Activated CD4-positive, alpha-beta memory T cell treated with anti-CD3 and anti-CD28 coated beads, Interleukin-2, amount 10 ng/mL, durations not matched to agents 7 days and 5 days (primary cell): Measurements from ENCODE around the gene ASPN. TPM values are rescaled to one million over a fixed set of nuclear protein-coding genes. Genes with fewer than 3 reads are reported as not detected.

ENCODE experiments used
- CTCF ChIA-PET: fragments of 350-600 bp; sonication (Branson Sonifier 250); formaldehyde crosslinking; loops from one replicate; lab custom pipeline; 2021; ENCODE audit warnings: antibody characterized with exemption, inconsistent platforms; lab: Charles Lee
- POLR2A ChIA-PET: fragments of 350-600 bp; sonication (Branson Sonifier 250); formaldehyde crosslinking; loops from one replicate; lab custom pipeline; 2021; ENCODE audit warnings: antibody characterized with exemption; lab: Charles Lee
- DNase-seq: peaks from one replicate; pipeline ENCODE4 v3.0.0-alpha.2; 2020
- H3K27ac Mint-ChIP-seq: one replicate; pipeline ENCODE4 v1.8.0; 2021; ENCODE audit warnings: mild to moderate bottlenecking, mixed read lengths
- H3K27me3 Mint-ChIP-seq: one replicate; pipeline ENCODE4 v1.8.0; 2021; ENCODE audit warnings: mixed read lengths
- H3K36me3 Mint-ChIP-seq: one replicate; pipeline ENCODE4 v1.8.0; 2021; ENCODE audit warnings: low read depth, mixed read lengths
- H3K4me1 Mint-ChIP-seq: one replicate; pipeline ENCODE4 v1.8.0; 2021; ENCODE audit warnings: mixed read lengths
- H3K4me3 Mint-ChIP-seq: one replicate; pipeline ENCODE4 v1.8.0; 2021; ENCODE audit warnings: mild to moderate bottlenecking, mixed read lengths
- H3K9me3 Mint-ChIP-seq: one replicate; pipeline ENCODE4 v1.8.0; 2021; ENCODE audit warnings: mixed read lengths
- total RNA-seq, 2 experiments: library from RNA; stranded (reverse); gene quantifications; one replicate each; pipeline ENCODE4 v1.2.3, GENCODE V29; 2021

The ASPN gene
- total RNA-seq, 2 experiments from 2014 or later = not detected

GRCh38 chr9:92514635-92515034 is 32.3 kb upstream of the ASPN start:
- Mint-ChIP-seq H3K4me1 (no peaks in the 10 kb centered on the region), H3K9me3 (no peaks in the 10 kb centered on the region), H3K4me3 (no peak overlapping the region), H3K27me3 (no peaks in the 10 kb centered on the region), H3K27ac (no peak overlapping the region), H3K36me3 (peaks cover 3% of the 10 kb centered on the region)
- DNase-seq = no peak
- ChIA-PET CTCF (no interaction called here), POLR2A (no interaction called here)

DNA sequence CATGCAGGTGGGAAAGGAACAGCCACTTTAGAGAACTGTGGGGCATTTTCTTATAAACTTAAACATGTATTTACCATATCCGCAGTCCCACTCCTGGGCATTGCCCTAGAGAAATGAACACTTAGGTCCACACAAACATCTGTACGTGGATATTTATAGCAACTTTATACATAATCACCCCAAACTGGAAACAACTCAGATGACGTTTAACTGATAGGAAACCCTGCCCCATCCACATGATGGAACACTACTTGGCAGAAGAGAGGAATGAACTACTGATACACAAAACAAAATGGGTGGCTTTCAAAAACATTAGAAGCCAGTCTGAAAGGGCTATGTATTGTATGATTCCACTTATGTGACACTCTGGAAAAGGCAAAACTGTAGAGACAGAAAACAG is 31.0 kb upstream of the ASPN start:
- ChIA-PET CTCF (no interaction called here), POLR2A (no interaction called here)
- Mint-ChIP-seq H3K27ac (no peak overlapping the region), H3K9me3 (no peaks in the 10 kb centered on the region), H3K4me1 (no peaks in the 10 kb centered on the region), H3K4me3 (no peak overlapping the region), H3K27me3 (no peaks in the 10 kb centered on the region), H3K36me3 (no peaks in the 10 kb centered on the region)
- DNase-seq = no peak

DNA sequence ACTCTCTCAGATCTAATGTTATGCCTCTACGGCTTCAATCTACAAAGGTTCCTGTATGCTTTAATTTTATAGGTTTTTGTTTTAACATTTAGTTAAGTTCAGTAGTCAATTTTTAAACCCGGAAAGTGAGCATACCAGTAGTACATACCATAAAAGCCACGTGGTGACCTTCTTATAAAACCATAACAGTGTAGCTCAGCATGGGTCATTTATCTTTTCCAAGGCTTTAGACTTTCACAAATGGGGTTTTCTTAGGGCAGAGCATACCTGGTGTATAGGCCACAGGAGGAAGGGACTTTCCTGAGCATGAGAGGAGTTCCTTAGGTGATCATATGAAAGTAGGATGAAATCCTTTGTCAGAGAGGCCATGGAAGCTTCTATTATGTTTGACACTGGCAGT is 30.3 kb upstream of the ASPN start:
- no peaks in the 10 kb centered on the region for H3K4me1 Mint-ChIP-seq
- POLR2A ChIA-PET = no interaction called here

GRCh38 chr9:92510747-92511146 is 28.4 kb upstream of the ASPN start:
- no peaks in the 10 kb centered on the region for H3K27me3 Mint-ChIP-seq
- H3K27ac Mint-ChIP-seq = no peak overlapping the region
- no peak overlapping the region for H3K4me3 Mint-ChIP-seq
- H3K4me1 Mint-ChIP-seq = no peaks in the 10 kb centered on the region
- no peaks in the 10 kb centered on the region for H3K9me3 Mint-ChIP-seq
- no peak for DNase-seq
- ChIA-PET POLR2A (no interaction called here), CTCF (interaction anchor here (1.2 kb wide), 1 partner anchor 371 kb away, joined by 3 read pairs; no protein-coding TSS in a partner anchor)
- no peaks in the 10 kb centered on the region for H3K36me3 Mint-ChIP-seq

More for the DNA sequence above, 30.3 kb upstream of the ASPN start:
- CTCF ChIA-PET = interaction anchor here (0.6 kb wide), 1 partner anchor 1706 kb away, joined by 3 read pairs; no protein-coding TSS in a partner anchor
- DNase-seq = no peak
- Mint-ChIP-seq H3K9me3 (no peaks in the 10 kb centered on the region), H3K27me3 (no peaks in the 10 kb centered on the region), H3K4me3 (no peak overlapping the region), H3K36me3 (no peaks in the 10 kb centered on the region), H3K27ac (no peak overlapping the region)

GRCh38 chr9:92509050-92509449 is 26.7 kb upstream of the ASPN start:
- Mint-ChIP-seq H3K9me3 (no peaks in the 10 kb centered on the region), H3K4me3 (no peak overlapping the region), H3K4me1 (no peaks in the 10 kb centered on the region), H3K27ac (no peak overlapping the region), H3K36me3 (no peaks in the 10 kb centered on the region), H3K27me3 (no peaks in the 10 kb centered on the region)
- POLR2A ChIA-PET = no interaction called here
- CTCF ChIA-PET = no interaction called here
- no peak for DNase-seq

DNA sequence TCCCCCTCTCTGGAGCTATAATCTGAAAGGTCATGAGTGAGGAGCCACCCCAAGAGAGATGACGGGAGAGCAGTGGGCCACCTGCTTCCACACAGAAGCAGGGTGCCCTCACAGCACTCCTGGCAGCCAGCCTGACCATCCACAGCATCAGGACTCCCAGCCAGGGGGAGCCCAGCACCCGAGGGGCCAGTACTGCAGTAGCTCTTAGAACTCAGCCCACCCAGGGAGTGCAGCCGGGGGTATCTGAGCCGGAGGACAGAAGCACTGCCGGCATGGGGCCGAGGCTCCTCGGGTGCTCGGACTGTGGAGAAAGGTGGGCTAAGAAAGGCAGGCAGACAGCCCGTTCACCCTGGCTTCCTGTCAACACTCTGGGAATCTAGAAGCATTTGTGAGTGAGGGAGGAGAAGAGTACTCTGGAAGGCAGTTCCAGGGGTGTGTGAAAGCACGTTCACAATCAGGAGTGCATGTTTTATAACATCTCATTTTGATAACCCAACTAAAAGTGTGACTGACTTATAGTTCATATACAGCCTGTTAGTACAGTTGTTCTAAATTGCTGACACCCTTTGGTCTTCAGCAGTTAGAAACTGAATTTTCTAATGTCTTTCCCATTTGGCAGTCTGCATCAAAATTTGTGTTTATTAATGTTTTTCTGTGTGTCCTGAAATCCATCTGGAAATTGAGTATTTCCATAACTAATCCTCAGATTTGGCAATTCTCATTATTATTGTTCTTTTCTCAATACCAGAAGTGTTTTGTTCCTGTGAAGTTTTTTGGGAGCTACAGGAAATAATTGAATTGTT is 25.9 kb upstream of the ASPN start:
- H3K4me3 Mint-ChIP-seq = no peak overlapping the region
- H3K4me1 Mint-ChIP-seq = no peaks in the 10 kb centered on the region
- H3K36me3 Mint-ChIP-seq = no peaks in the 10 kb centered on the region
- H3K27me3 Mint-ChIP-seq = no peaks in the 10 kb centered on the region
- CTCF ChIA-PET = interaction anchor here (1.4 kb wide), 1 partner anchor 49 kb away, joined by 4 read pairs; no protein-coding TSS in a partner anchor
- DNase-seq = no peak
- POLR2A ChIA-PET = no interaction called here
- H3K9me3 Mint-ChIP-seq = no peaks in the 10 kb centered on the region
- no peak overlapping the region for H3K27ac Mint-ChIP-seq

- no peaks in the 10 kb centered on the region for H3K36me3 Mint-ChIP-seq
- no peaks in the 10 kb centered on the region for H3K27me3 Mint-ChIP-seq
- no peak overlapping the region for H3K27ac Mint-ChIP-seq
- no peak overlapping the region for H3K4me3 Mint-ChIP-seq
- ChIA-PET CTCF (interaction anchor here (1.4 kb wide), 1 partner anchor 50 kb away, joined by 4 read pairs; no protein-coding TSS in a partner anchor), POLR2A (no interaction called here)
- no peak for DNase-seq
- H3K4me1 Mint-ChIP-seq = no peaks in the 10 kb centered on the region
- no peaks in the 10 kb centered on the region for H3K9me3 Mint-ChIP-seq
Measured at GRCh38 chr9:92507496-92507895, 25.2 kb upstream of the ASPN start.

DNA sequence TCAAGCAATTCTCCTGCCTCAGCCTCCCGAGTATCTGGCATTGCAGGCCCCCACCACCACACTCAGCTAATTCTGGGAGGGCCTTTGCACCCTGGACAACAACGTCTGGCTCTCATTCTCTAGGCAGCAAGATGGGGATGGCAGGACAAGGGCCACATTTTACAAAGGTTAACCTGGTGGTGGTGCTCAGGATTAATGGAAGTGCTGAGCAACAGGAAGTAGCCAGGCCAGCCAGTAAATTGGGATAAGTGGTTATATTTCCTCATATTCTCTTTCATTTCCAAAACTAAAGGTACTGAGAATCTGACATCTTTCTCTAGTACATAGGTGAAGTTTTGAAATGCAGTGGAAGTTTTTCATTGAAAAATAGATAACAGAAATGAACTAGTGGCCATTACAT is 24.7 kb upstream of the ASPN start:
- H3K4me1 Mint-ChIP-seq = no peaks in the 10 kb centered on the region
- no peak overlapping the region for H3K27ac Mint-ChIP-seq
- no peak for DNase-seq
- H3K9me3 Mint-ChIP-seq = no peaks in the 10 kb centered on the region
- H3K27me3 Mint-ChIP-seq = no peaks in the 10 kb centered on the region
- no peak overlapping the region for H3K4me3 Mint-ChIP-seq
- CTCF ChIA-PET = interaction anchor here (1.4 kb wide), 1 partner anchor 50 kb away, joined by 4 read pairs; no protein-coding TSS in a partner anchor
- POLR2A ChIA-PET = no interaction called here
- no peaks in the 10 kb centered on the region for H3K36me3 Mint-ChIP-seq

- no peak for DNase-seq
- H3K36me3 Mint-ChIP-seq = no peaks in the 10 kb centered on the region
- H3K4me3 Mint-ChIP-seq = no peak overlapping the region
- H3K27ac Mint-ChIP-seq = no peak overlapping the region
- CTCF ChIA-PET = interaction anchor here (1.4 kb wide), 1 partner anchor 51 kb away, joined by 4 read pairs; no protein-coding TSS in a partner anchor
- H3K27me3 Mint-ChIP-seq = no peaks in the 10 kb centered on the region
- H3K9me3 Mint-ChIP-seq = no peaks in the 10 kb centered on the region
- POLR2A ChIA-PET = no interaction called here
- no peaks in the 10 kb centered on the region for H3K4me1 Mint-ChIP-seq
Measured at GRCh38 chr9:92506184-92506857, 24.0 kb upstream of the ASPN start.

- no peaks in the 10 kb centered on the region for H3K9me3 Mint-ChIP-seq
- H3K4me3 Mint-ChIP-seq = no peak overlapping the region
- ChIA-PET CTCF (interaction anchor here (1.1 kb wide), 1 partner anchor 364 kb away, joined by 3 read pairs; no protein-coding TSS in a partner anchor), POLR2A (no interaction called here)
- no peak overlapping the region for H3K27ac Mint-ChIP-seq
- no peaks in the 10 kb centered on the region for H3K27me3 Mint-ChIP-seq
- no peak for DNase-seq
- H3K36me3 Mint-ChIP-seq = no peaks in the 10 kb centered on the region
- H3K4me1 Mint-ChIP-seq = no peaks in the 10 kb centered on the region
Measured at GRCh38 chr9:92504881-92505280, 22.6 kb upstream of the ASPN start.

DNA sequence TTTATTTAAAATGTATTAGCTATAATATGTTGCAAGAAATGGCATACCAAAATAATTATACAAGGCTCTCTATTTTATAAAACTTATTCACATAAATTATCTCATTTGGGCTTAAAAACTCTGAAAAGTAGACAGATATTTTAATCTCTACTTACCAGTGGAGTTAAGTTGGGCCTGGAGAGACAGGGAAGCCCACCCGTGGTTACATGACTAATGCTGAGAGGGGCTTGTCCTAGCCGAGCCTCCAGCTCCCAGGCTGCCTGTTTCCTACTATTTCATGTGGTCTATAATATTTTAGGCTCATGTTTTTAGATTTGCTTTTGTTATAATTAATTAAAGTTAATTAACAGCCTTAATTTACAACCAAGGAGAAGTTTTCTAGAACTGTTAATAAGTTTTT is 20.9 kb upstream of the ASPN start:
- CTCF ChIA-PET = no interaction called here
- H3K4me3 Mint-ChIP-seq = no peak overlapping the region
- H3K36me3 Mint-ChIP-seq = no peaks in the 10 kb centered on the region
- H3K4me1 Mint-ChIP-seq = no peaks in the 10 kb centered on the region
- no peaks in the 10 kb centered on the region for H3K9me3 Mint-ChIP-seq
- H3K27me3 Mint-ChIP-seq = no peaks in the 10 kb centered on the region
- no peak for DNase-seq
- H3K27ac Mint-ChIP-seq = no peak overlapping the region
- POLR2A ChIA-PET = no interaction called here

- Mint-ChIP-seq H3K4me3 (no peak overlapping the region), H3K4me1 (no peaks in the 10 kb centered on the region), H3K9me3 (no peaks in the 10 kb centered on the region), H3K27me3 (no peaks in the 10 kb centered on the region), H3K36me3 (no peaks in the 10 kb centered on the region), H3K27ac (no peak overlapping the region)
- ChIA-PET CTCF (interaction anchor here (0.8 to 1.3 kb wide), 2 partner anchors 28 to 170 kb away, joined by 3 read pairs; no protein-coding TSS in a partner anchor), POLR2A (no interaction called here)
- no peak for DNase-seq
Measured at GRCh38 chr9:92501671-92502393, 19.5 kb upstream of the ASPN start.

DNA sequence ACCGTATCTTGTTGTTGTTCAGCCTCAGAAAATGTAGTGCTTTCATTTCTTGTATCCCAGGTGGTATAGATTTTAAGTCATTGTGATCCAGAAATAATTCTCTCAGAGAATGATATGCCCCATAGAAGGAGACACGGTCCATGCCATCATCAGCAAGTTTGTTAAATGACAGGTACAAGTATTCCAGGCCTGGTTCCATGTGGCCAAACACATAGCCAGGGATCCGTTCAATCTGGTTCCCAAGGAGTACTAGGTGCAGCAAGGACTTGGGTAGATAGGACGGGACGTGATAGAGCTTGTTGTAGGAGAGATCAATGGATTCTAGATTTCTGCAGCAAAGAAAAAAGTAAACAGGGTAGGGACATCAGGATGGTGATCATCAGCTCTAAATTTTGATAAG is 18.4 kb upstream of the ASPN start:
- ChIA-PET POLR2A (no interaction called here), CTCF (interaction anchor here (1.3 kb wide), 1 partner anchor 27 kb away, joined by 3 read pairs; no protein-coding TSS in a partner anchor)
- no peak overlapping the region for H3K4me3 Mint-ChIP-seq
- DNase-seq = no peak
- no peaks in the 10 kb centered on the region for H3K4me1 Mint-ChIP-seq
- H3K27ac Mint-ChIP-seq = no peak overlapping the region
- no peaks in the 10 kb centered on the region for H3K36me3 Mint-ChIP-seq
- no peaks in the 10 kb centered on the region for H3K9me3 Mint-ChIP-seq
- H3K27me3 Mint-ChIP-seq = no peaks in the 10 kb centered on the region
